Subcutaneous abdominal adipose tissue (tissue), 5 donors: Measurements from ENCODE around the gene CEP350.

Experiments used
- H3K27ac ChIP-seq: one replicate; pipeline ENCODE4 v1.7.0; 2013; ENCODE audit warnings: low read depth, mild to moderate bottlenecking, inconsistent platforms, low read length, moderate library complexity
- H3K27me3 ChIP-seq, 5 donors: one replicate each; pipeline ENCODE4 v1.7.0; 2013; ENCODE audit warnings: low read length in 5 of 5, inconsistent platforms in 1 of 5; ENCODE audit not compliant: control insufficient read depth in 5 of 5, insufficient read depth in 4 of 5
- H3K36me3 ChIP-seq, 5 donors: one replicate each; pipeline ENCODE4 v1.7.0; 2013; ENCODE audit warnings: low read length in 5 of 5; ENCODE audit not compliant: control insufficient read depth in 5 of 5, insufficient read depth in 5 of 5
- H3K4me1 ChIP-seq, 5 donors: one replicate each; pipeline ENCODE4 v1.7.0; 2013; ENCODE audit warnings: low read length in 5 of 5, mild to moderate bottlenecking in 3 of 5, moderate library complexity in 1 of 5; ENCODE audit not compliant: control insufficient read depth in 5 of 5, insufficient read depth in 5 of 5
- H3K4me3 ChIP-seq, 5 donors: one replicate each; pipeline ENCODE4 v1.7.0; 2013; ENCODE audit warnings: low read length in 5 of 5, low read depth in 1 of 5
- H3K9ac ChIP-seq, 5 donors: one replicate each; pipeline ENCODE4 v1.7.0; 2013; ENCODE audit warnings: low read length in 5 of 5, mild to moderate bottlenecking in 4 of 5, moderate library complexity in 3 of 5
- H3K9me3 ChIP-seq, 5 donors: one replicate each; pipeline ENCODE4 v1.7.0; 2013; ENCODE audit warnings: low read length in 5 of 5; ENCODE audit not compliant: control insufficient read depth in 5 of 5
- donor health status: healthy.
- donor health status: healthy.
- donor health status: healthy.
- donor health status: healthy.
- donor health status: healthy.

Gene CEP350

GRCh38 chr1:179925922-179926849 lies 28.4 kb upstream of the CEP350 start:
- Histone ChIP-seq H3K9me3 (no peaks in the 10 kb centered on the region), H3K4me3 (no peak overlapping the region), H3K27me3 (no peaks in the 10 kb centered on the region), H3K9ac (no peak overlapping the region), H3K27ac (no peak overlapping the region), H3K36me3 (peaks cover 0 to 12% (median 4%) of the 10 kb centered on the region in 5 donors), H3K4me1 (peaks cover 0 to 3% (median 0%) of the 10 kb centered on the region in 5 donors)

- Histone ChIP-seq H3K36me3 (peaks cover 0 to 6% (median 0%) of the 10 kb centered on the region in 5 donors), H3K27me3 (no peaks in the 10 kb centered on the region), H3K27ac (no peak overlapping the region), H3K4me1 (peaks cover 0 to 9% (median 3%) of the 10 kb centered on the region in 5 donors), H3K9me3 (no peaks in the 10 kb centered on the region), H3K4me3 (no peak overlapping the region), H3K9ac (no peak overlapping the region)
These were observed 27.8 kb upstream of the CEP350 start for GRCh38 chr1:179926850-179927205.

DNA sequence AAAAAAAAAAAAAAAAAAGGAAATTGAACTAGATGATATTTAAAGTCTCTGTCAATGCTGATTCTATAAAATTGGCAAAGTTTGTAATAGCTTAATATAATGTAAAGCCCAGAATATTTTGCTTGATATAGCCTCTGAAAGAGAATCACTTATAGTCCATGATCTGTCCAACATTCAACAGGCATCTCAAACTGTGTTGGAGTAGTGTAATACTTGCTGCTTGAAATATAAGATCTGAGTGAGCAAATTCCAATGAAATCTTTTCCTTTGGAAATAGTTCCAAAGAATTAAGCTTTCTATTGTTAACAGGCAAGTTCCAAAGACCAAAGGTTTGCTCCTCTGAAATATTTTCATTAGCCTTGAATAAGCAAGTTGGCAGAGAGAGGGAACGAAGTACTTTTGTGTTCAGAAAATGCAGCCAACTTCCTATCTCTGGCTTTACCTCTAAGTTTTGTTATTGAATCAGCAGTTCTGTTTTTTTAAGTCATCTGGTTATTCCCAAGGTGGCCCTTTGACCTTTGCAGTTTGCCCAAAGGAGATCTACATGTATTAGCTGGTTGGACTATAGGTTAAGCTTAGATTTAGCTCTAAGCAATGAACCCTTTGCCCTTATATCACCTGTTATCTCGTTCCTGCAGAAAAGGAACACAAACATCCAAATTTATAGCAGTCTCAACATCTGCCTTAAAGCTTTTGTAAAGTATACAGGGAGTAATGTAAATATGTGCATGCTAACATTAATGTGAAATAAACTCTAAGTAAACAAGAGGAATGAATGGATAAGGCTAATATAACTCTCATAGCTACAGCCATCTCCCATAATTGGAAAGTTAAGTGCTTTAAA lies 24.4 kb upstream of the CEP350 start:
- Histone ChIP-seq H3K4me3 (no peak overlapping the region), H3K27me3 (no peaks in the 10 kb centered on the region), H3K27ac (no peak overlapping the region), H3K36me3 (no peaks in the 10 kb centered on the region), H3K9me3 (no peaks in the 10 kb centered on the region), H3K4me1 (peaks cover 0 to 11% (median 3%) of the 10 kb centered on the region in 5 donors), H3K9ac (no peak overlapping the region)

GRCh38 chr1:179930867-179931266 lies 23.7 kb upstream of the CEP350 start:
- H3K27me3 ChIP-seq = no peaks in the 10 kb centered on the region
- no peak overlapping the region for H3K4me3 ChIP-seq
- no peaks in the 10 kb centered on the region for H3K9me3 ChIP-seq
- H3K36me3 ChIP-seq = no peaks in the 10 kb centered on the region
- peaks cover 0 to 11% (median 3%) of the 10 kb centered on the region in 5 donors for H3K4me1 ChIP-seq
- H3K9ac ChIP-seq = no peak overlapping the region
- no peak overlapping the region for H3K27ac ChIP-seq

DNA sequence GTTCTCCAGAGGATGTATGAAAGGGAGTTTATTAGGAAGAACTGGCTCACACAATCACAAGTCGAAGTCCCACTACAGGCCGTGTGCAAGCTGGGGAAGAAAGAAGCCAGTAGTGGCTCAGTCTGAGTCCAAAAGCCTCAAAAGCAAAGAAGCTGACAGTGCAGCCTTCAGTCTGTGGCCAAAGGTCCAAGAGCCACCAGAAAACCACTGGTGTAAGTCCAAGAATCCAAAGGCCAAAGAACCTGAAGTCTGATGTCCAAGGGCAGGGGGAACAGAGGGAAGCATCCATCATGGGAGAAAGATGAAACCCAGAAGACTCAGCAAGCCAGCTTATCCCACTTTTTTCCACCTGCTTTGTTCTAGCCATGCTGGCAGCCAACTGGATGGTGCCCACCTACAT lies 21.4 kb upstream of the CEP350 start:
- H3K27me3 ChIP-seq = no peaks in the 10 kb centered on the region
- no peak overlapping the region for H3K4me3 ChIP-seq
- no peaks in the 10 kb centered on the region for H3K9me3 ChIP-seq
- H3K4me1 ChIP-seq = peaks cover 0 to 11% (median 3%) of the 10 kb centered on the region in 5 donors
- H3K27ac ChIP-seq = no peak overlapping the region
- no peak overlapping the region for H3K9ac ChIP-seq
- no peaks in the 10 kb centered on the region for H3K36me3 ChIP-seq

- no peaks in the 10 kb centered on the region for H3K36me3 ChIP-seq
- H3K9me3 ChIP-seq = no peaks in the 10 kb centered on the region
- no peak overlapping the region for H3K27ac ChIP-seq
- H3K9ac ChIP-seq = no peak overlapping the region
- peaks cover 0 to 8% (median 3%) of the 10 kb centered on the region in 5 donors for H3K4me1 ChIP-seq
- no peaks in the 10 kb centered on the region for H3K27me3 ChIP-seq
- H3K4me3 ChIP-seq = no peak overlapping the region
These were observed 18.6 kb upstream of the CEP350 start for GRCh38 chr1:179935909-179936496.

DNA sequence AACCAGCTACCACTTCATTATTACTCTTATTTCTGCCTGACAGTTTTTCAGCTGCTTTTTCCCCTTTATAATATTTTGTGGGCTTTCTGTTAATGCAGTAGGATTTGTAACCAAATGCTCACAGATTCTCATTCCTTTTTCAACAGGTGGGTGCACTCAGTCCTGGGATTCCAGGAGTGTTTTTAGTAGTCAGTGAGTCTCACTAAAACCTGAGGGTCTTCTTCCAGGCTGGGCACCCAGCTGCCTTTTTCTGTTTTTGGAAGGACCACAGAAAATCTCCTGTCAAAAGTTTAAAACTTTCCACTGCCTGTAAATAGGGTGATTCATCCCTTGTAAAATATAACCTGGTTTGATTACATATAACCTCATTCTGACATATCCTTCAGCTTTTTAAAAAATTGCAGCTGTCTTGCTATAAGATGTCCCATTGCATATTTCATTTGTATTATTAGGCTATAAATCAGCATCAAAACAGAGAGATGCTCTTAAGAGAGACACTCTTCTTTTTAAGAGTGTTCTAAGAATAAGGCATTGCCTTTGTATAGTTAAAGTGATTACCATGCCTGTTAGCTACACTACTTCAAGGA lies 16.8 kb upstream of the CEP350 start:
- H3K9me3 ChIP-seq = no peaks in the 10 kb centered on the region
- H3K27me3 ChIP-seq = no peaks in the 10 kb centered on the region
- H3K4me3 ChIP-seq = no peak overlapping the region
- H3K36me3 ChIP-seq = no peaks in the 10 kb centered on the region
- H3K27ac ChIP-seq = no peak overlapping the region
- no peak overlapping the region for H3K9ac ChIP-seq
- H3K4me1 ChIP-seq = no peaks in the 10 kb centered on the region

DNA sequence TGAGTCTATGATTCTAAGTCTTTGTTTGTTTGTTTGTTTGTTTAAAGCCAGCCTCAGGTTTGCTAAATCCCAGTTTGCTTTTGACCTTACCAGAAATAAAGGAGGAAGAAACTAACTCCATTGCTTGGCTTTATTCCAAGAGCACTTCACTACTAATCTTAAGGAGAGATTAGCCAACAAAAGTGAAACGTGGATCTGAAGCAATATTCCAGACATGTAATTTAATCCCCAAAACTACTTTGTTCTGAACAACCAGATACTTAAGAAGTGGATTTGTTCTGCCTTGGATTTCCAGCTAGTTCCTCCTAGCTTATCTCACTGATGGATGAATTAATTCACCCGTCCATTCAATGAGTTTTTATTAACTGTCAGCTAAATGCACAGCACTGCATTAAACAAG lies 15.9 kb upstream of the CEP350 start:
- no peaks in the 10 kb centered on the region for H3K9me3 ChIP-seq
- H3K27ac ChIP-seq = no peak overlapping the region
- H3K4me3 ChIP-seq = no peak overlapping the region
- no peak overlapping the region for H3K9ac ChIP-seq
- no peaks in the 10 kb centered on the region for H3K27me3 ChIP-seq
- H3K4me1 ChIP-seq = no peaks in the 10 kb centered on the region
- no peaks in the 10 kb centered on the region for H3K36me3 ChIP-seq

GRCh38 chr1:179939941-179940340 lies 14.7 kb upstream of the CEP350 start:
- H3K4me1 ChIP-seq = no peaks in the 10 kb centered on the region
- H3K27ac ChIP-seq = no peak overlapping the region
- H3K27me3 ChIP-seq = no peaks in the 10 kb centered on the region
- no peak overlapping the region for H3K4me3 ChIP-seq
- no peaks in the 10 kb centered on the region for H3K36me3 ChIP-seq
- H3K9ac ChIP-seq = no peak overlapping the region
- H3K9me3 ChIP-seq = no peaks in the 10 kb centered on the region
